Stomach (tissue), 4 donors: ENCODE results near the gene TMEM253.

Experiments used
- CTCF ChIP-seq, 7 experiments: fragments of 450-650 bp in 4 of 7; fragments of 200-600 bp in 3 of 7; sonication (generic) in 3 of 7; IDR thresholded peaks; one replicate each; pipeline ENCODE4 v1.5.1; 2016 to 2019; ENCODE audit warnings: antibody characterized with exemption in 7 of 7, control low read depth in 2 of 7, mild to moderate bottlenecking in 1 of 7
- POLR2A ChIP-seq, 4 donors: fragments of 450-650 bp; IDR thresholded peaks; one replicate each; pipeline ENCODE4 v1.6.1; 2016; ENCODE audit warnings: antibody characterized with exemption in 4 of 4, control low read depth in 2 of 4, mild to moderate bottlenecking in 1 of 4, moderate library complexity in 1 of 4
- POLR2AphosphoS5 ChIP-seq, 3 donors: sonication (generic); formaldehyde crosslinking; IDR thresholded peaks; one replicate each; pipeline ENCODE4 v1.6.1; 2016; ENCODE audit warnings: antibody characterized with exemption in 3 of 3

GRCh38 chr14:21109377-21110138 lies 8.7 kb downstream of the TMEM253 start:
- TF ChIP-seq POLR2AphosphoS5 (IDR thresholded peaks at IDR 0.05) (no peak), CTCF (IDR thresholded peaks at IDR 0.05) (no peak), POLR2A (IDR thresholded peaks at IDR 0.05) (no peak)
